Left lung (tissue), 10 donors: ENCODE results near the gene ZPLD1. TPM values are rescaled to one million over a fixed set of nuclear protein-coding genes. Genes with fewer than 3 reads are reported as not detected.

Experiments
- ATAC-seq: fragments of 200-7000 bp; cut with Tn5 transposase; one replicate; pipeline ENCODE4 v1.9.1; 2020; ENCODE audit warnings: moderate library complexity
- DNase-seq, 4 donors: peaks; one replicate each; pipeline ENCODE4 v3.0.0-alpha.2; 2013 to 2020
- H3K27ac ChIP-seq, 2 donors: fragments of 200-600 bp; sonication (generic) in 1 of 2; one replicate each; pipeline versions ENCODE4 v1.5.0 to v1.8.0; 2020 to 2021
- H3K27me3 ChIP-seq, 2 donors: fragments of 200-600 bp; sonication (generic) in 1 of 2; one replicate each; pipeline versions ENCODE4 v1.5.0 to v1.8.0; 2020 to 2021
- H3K36me3 ChIP-seq, 2 donors: fragments of 200-600 bp; sonication (generic) in 1 of 2; one replicate each; pipeline versions ENCODE4 v1.5.0 to v1.8.0; 2020 to 2021
- H3K4me1 ChIP-seq, 2 donors: fragments of 200-600 bp; one replicate each; pipeline ENCODE4 v1.8.0; 2021
- H3K4me3 ChIP-seq, 2 donors: fragments of 200-600 bp; sonication (generic) in 1 of 2; one replicate each; pipeline versions ENCODE4 v1.5.0 to v1.8.0; 2020 to 2021; ENCODE audit warnings: mild to moderate bottlenecking in 1 of 2
- H3K9me3 ChIP-seq, 2 donors: fragments of 200-600 bp; sonication (generic) in 1 of 2; one replicate each; pipeline versions ENCODE4 v1.5.0 to v1.8.0; 2020 to 2021
- intact Hi-C, 2 donors: fragments of 100-400 bp; cut with DNase I; formaldehyde crosslinking; loops; one replicate each; pipeline versions ENCODE4 v1.11.2 to v1.14.2; 2022
- polyA plus RNA-seq, 6 donors: library from polyadenylated mRNA; unstranded; fragments of 120-200 nt; gene quantifications; one replicate each; pipeline ENCODE4 v1.2.1, GENCODE V29; 2013; ENCODE audit not compliant: insufficient read length in 6 of 6
- total RNA-seq, 2 donors: library from RNA; stranded (reverse); fragmentation: NEBNext Ultra II Directional; extraction: Animal tissue kit (Norgen Biotek cat#: 25700); gene quantifications; one replicate each; pipeline ENCODE4 v1.2.1, GENCODE V29; 2021
- TF ChIP-seq, protein P1 (sequence below), 2 donors: fragments of 200-600 bp; sonication (generic) in 1 of 2; IDR thresholded peaks; one replicate each; pipeline versions ENCODE4 v1.5.0 to v1.8.0; 2021; ENCODE audit warnings: antibody characterized with exemption in 2 of 2
- donor health status: DM: no; HTN: yes; CAD: no.
- donor health status: DM: no; HTN: no; CAD: no.

The ZPLD1 gene
- total and polyA plus RNA-seq, 8 donors = 0.21 to 0.26 TPM; not detected in 6

- Histone ChIP-seq H3K4me1 (no peaks in the 10 kb centered on the region), H3K4me3 (no peak overlapping the region), H3K36me3 (no peaks in the 10 kb centered on the region), H3K9me3 (peaks cover 0 to 3% of the 10 kb centered on the region in 2 donors), H3K27ac (no peak overlapping the region), H3K27me3 (no peaks in the 10 kb centered on the region)
- intact Hi-C loops = no loop called here
- DNase-seq (no peak), ATAC-seq (no peak)
- TF ChIP-seq, protein P1, sequence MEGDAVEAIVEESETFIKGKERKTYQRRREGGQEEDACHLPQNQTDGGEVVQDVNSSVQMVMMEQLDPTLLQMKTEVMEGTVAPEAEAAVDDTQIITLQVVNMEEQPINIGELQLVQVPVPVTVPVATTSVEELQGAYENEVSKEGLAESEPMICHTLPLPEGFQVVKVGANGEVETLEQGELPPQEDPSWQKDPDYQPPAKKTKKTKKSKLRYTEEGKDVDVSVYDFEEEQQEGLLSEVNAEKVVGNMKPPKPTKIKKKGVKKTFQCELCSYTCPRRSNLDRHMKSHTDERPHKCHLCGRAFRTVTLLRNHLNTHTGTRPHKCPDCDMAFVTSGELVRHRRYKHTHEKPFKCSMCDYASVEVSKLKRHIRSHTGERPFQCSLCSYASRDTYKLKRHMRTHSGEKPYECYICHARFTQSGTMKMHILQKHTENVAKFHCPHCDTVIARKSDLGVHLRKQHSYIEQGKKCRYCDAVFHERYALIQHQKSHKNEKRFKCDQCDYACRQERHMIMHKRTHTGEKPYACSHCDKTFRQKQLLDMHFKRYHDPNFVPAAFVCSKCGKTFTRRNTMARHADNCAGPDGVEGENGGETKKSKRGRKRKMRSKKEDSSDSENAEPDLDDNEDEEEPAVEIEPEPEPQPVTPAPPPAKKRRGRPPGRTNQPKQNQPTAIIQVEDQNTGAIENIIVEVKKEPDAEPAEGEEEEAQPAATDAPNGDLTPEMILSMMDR (IDR thresholded peaks at IDR 0.05) = no peak
These were observed 70.7 kb downstream of the ZPLD1 start for GRCh38 chr3:102505542-102505941.

DNA sequence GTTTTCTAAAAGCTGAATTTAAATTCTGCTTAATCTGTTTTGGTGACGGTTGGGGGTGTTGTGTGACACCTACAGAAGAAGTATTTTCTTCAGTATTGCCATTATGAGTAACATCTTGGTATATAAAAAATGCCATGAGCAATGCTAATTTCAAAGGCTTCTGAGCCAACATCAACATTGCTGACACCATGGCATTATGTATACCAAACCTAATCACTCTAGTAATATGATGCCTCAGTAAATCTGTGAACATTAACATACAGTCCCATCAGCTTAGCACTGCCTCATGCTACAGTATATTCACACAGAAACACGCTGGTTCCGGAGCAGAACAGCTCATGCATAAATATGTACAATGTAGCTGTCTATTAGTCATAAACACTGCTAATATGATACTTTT, 75.8 kb downstream of the ZPLD1 start:
- no peak for DNase-seq
- no peak overlapping the region for H3K4me3 ChIP-seq
- ATAC-seq = no peak
- no peaks in the 10 kb centered on the region for H3K27me3 ChIP-seq
- TF ChIP-seq, protein P1 (IDR thresholded peaks at IDR 0.05) = no peak
- intact Hi-C loops = no loop called here
- H3K36me3 ChIP-seq = no peaks in the 10 kb centered on the region
- no peak overlapping the region for H3K27ac ChIP-seq
- peaks cover 0 to under 1% of the 10 kb centered on the region in 2 donors for H3K9me3 ChIP-seq
- H3K4me1 ChIP-seq = no peaks in the 10 kb centered on the region

DNA sequence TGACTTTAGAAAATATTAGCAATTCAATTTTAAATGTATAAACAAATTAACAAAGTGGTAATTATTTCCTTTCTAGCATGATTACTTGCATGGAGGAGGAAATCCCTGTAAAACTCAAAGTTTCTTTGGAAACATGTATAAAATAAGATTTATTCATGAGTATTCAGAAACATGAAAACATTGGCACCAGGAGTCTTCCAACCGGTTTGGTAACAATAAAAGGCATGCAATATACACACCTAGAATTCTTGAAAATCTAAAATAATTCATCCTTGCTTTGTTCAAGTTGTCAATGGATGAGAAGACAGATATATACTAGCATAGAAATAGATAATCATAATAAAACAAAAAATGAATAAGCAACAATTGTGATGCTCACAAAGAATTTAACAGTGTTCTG, 76.4 kb downstream of the ZPLD1 start:
- Histone ChIP-seq H3K27ac (no peak overlapping the region), H3K4me3 (no peak overlapping the region), H3K9me3 (no peaks in the 10 kb centered on the region), H3K36me3 (no peaks in the 10 kb centered on the region), H3K4me1 (no peaks in the 10 kb centered on the region), H3K27me3 (no peaks in the 10 kb centered on the region)
- intact Hi-C loops = no loop called here
- ATAC-seq (no peak), DNase-seq (no peak)
- TF ChIP-seq, protein P1 (IDR thresholded peaks at IDR 0.05) = no peak

DNA sequence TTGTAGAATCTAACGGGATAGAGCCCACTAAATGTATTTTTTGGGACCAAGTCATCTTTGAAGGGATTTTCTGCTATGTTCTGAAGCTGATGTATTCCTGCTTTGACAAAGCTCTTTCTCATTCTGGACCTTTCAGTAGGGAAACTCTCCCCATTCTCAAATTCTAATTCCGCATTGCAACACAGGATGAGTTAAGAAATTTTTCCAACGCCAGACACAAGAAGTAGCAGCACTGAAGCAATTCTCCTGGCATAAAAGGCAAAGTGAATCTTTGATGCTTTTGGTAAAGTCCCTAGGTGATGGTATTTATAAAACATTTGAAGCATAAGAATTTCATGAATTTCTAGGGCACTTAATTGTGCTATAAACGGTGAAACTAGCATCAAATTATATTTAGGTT, 76.8 kb downstream of the ZPLD1 start:
- Histone ChIP-seq H3K36me3 (no peaks in the 10 kb centered on the region), H3K9me3 (no peaks in the 10 kb centered on the region), H3K27ac (no peak overlapping the region), H3K4me1 (no peaks in the 10 kb centered on the region), H3K4me3 (no peak overlapping the region), H3K27me3 (no peaks in the 10 kb centered on the region)
- ATAC-seq (no peak), DNase-seq (no peak)
- TF ChIP-seq, protein P1 (IDR thresholded peaks at IDR 0.05) = no peak
- intact Hi-C loops = no loop called here

GRCh38 chr3:102512734-102513504, 78.1 kb downstream of the ZPLD1 start:
- H3K4me3 ChIP-seq = no peak overlapping the region
- H3K9me3 ChIP-seq = no peaks in the 10 kb centered on the region
- TF ChIP-seq, protein P1 (IDR thresholded peaks at IDR 0.05) = no peak
- no peaks in the 10 kb centered on the region for H3K36me3 ChIP-seq
- DNase-seq = no peak
- no peak overlapping the region for H3K27ac ChIP-seq
- no peaks in the 10 kb centered on the region for H3K4me1 ChIP-seq
- intact Hi-C loops = no loop called here
- H3K27me3 ChIP-seq = no peaks in the 10 kb centered on the region
- no peak for ATAC-seq
